A673 (cell line): Measurements from ENCODE around the gene APOBEC3A.

Experiments
- EZH2 ChIP-seq: fragments of 200-600 bp; sonication (generic); IDR thresholded peaks from 2 replicates; pipeline ENCODE4 v1.6.1; 2017; ENCODE audit warnings: borderline replicate concordance, low read depth, mild to moderate bottlenecking, mixed read lengths, antibody characterized with exemption, low read length; ENCODE audit not compliant: poor library complexity, severe bottlenecking
- TF ChIP-seq, protein P1 (sequence below): fragments of 300-800, 200-600 bp; sonication (generic); conservative IDR thresholded peaks from 2 replicates; pipeline ENCODE4 v1.5.1; 2017; ENCODE audit warnings: low read depth, mild to moderate bottlenecking, antibody characterized with exemption, low read length, moderate library complexity, mixed read lengths

DNA sequence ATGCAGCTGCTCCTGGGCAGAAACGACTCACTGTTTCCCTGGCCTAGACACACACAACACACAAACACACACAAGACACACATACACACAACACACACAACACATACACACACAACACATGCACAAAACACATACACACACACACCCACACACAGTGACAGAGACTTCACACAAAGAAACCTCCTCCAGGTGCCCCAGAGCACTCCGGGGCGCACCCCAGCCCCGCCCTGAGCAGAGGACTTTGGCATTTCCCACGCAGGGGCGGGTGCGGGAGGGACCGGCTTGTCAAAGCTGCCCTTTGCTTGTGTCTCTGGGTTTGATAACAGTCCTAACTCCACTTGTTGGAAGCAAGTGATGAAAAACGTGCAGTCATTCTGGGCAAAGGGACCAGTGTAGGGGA lies 6.5 kb downstream of the APOBEC3A start:
- TF ChIP-seq, protein P1, sequence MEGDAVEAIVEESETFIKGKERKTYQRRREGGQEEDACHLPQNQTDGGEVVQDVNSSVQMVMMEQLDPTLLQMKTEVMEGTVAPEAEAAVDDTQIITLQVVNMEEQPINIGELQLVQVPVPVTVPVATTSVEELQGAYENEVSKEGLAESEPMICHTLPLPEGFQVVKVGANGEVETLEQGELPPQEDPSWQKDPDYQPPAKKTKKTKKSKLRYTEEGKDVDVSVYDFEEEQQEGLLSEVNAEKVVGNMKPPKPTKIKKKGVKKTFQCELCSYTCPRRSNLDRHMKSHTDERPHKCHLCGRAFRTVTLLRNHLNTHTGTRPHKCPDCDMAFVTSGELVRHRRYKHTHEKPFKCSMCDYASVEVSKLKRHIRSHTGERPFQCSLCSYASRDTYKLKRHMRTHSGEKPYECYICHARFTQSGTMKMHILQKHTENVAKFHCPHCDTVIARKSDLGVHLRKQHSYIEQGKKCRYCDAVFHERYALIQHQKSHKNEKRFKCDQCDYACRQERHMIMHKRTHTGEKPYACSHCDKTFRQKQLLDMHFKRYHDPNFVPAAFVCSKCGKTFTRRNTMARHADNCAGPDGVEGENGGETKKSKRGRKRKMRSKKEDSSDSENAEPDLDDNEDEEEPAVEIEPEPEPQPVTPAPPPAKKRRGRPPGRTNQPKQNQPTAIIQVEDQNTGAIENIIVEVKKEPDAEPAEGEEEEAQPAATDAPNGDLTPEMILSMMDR, result no peak
- TF ChIP-seq EZH2, result no peak
